Progenitor cell of endocrine pancreas (in vitro differentiated cells): Measurements from ENCODE around the gene GRIK1. TPM values are rescaled to one million over a fixed set of nuclear protein-coding genes. Genes with fewer than 3 reads are reported as not detected.

Experiments used
- DNase-seq: peaks from one replicate; pipeline ENCODE4 v3.0.0; 2021; ENCODE audit warnings: low spot score; ENCODE audit not compliant: unreplicated experiment
- H3K27ac Mint-ChIP-seq: 2 replicates; pipeline ENCODE4 v1.8.0; 2021; ENCODE audit warnings: mild to moderate bottlenecking, moderate library complexity, mixed read lengths
- H3K27me3 Mint-ChIP-seq: 2 replicates; pipeline ENCODE4 v1.8.0; 2021; ENCODE audit warnings: mixed read lengths
- H3K36me3 Mint-ChIP-seq: 2 replicates; pipeline ENCODE4 v1.8.0; 2022; ENCODE audit warnings: mixed read lengths; ENCODE audit not compliant: insufficient read depth
- H3K4me1 Mint-ChIP-seq: 2 replicates; pipeline ENCODE4 v1.8.0; 2021; ENCODE audit warnings: low read depth, mixed read lengths
- H3K4me3 Mint-ChIP-seq: 2 replicates; pipeline ENCODE4 v1.8.0; 2021; ENCODE audit warnings: low read depth, mild to moderate bottlenecking, moderate library complexity, mixed read lengths
- H3K9me3 Mint-ChIP-seq: 2 replicates; pipeline ENCODE4 v1.8.0; 2021; ENCODE audit warnings: low read depth, mixed read lengths
- CTCF ChIP-seq: fragments of 200-600 bp; sonication (generic); IDR thresholded peaks from one replicate; pipeline ENCODE4 v1.5.0; 2021; ENCODE audit warnings: antibody characterized with exemption, mild to moderate bottlenecking; ENCODE audit not compliant: unreplicated experiment
- total RNA-seq: library from RNA; stranded (reverse); gene quantifications from 2 replicates; pipeline ENCODE4 v1.2.1, GENCODE V29; 2021

Gene GRIK1
- total RNA-seq, 1 donor from 2014 or later, result 0.26 TPM

GRCh38 chr21:29788752-29789151, 151.0 kb downstream of the GRIK1 start:
- no peak for TF ChIP-seq CTCF
- no peak overlapping the region for H3K27ac Mint-ChIP-seq
- no peak for DNase-seq
- H3K36me3 Mint-ChIP-seq, result no peaks in the 10 kb centered on the region
- H3K4me3 Mint-ChIP-seq, result no peak overlapping the region
- peaks cover 10% of the 10 kb centered on the region for H3K9me3 Mint-ChIP-seq
- peaks cover 31% of the 10 kb centered on the region for H3K4me1 Mint-ChIP-seq
- peaks cover 5% of the 10 kb centered on the region for H3K27me3 Mint-ChIP-seq

- peaks cover 10% of the 10 kb centered on the region for H3K9me3 Mint-ChIP-seq
- H3K4me1 Mint-ChIP-seq, result peaks cover 32% of the 10 kb centered on the region
- H3K27me3 Mint-ChIP-seq, result peaks cover 5% of the 10 kb centered on the region
- H3K36me3 Mint-ChIP-seq, result no peaks in the 10 kb centered on the region
- H3K27ac Mint-ChIP-seq, result no peak overlapping the region
- DNase-seq, result no peak
- no peak overlapping the region for H3K4me3 Mint-ChIP-seq
- no peak for TF ChIP-seq CTCF
Measured at GRCh38 chr21:29787361-29787909, 152.4 kb downstream of the GRIK1 start.

- peaks cover 10% of the 10 kb centered on the region for H3K9me3 Mint-ChIP-seq
- peaks cover 5% of the 10 kb centered on the region for H3K27me3 Mint-ChIP-seq
- no peak for DNase-seq
- H3K27ac Mint-ChIP-seq, result no peak overlapping the region
- H3K4me3 Mint-ChIP-seq, result no peak overlapping the region
- no peaks in the 10 kb centered on the region for H3K36me3 Mint-ChIP-seq
- TF ChIP-seq CTCF, result no peak
- H3K4me1 Mint-ChIP-seq, result peaks cover 32% of the 10 kb centered on the region
Measured at GRCh38 chr21:29786496-29787360, 153.1 kb downstream of the GRIK1 start.

- no peak for DNase-seq
- Mint-ChIP-seq H3K36me3 (no peaks in the 10 kb centered on the region), H3K4me1 (peaks cover 5% of the 10 kb centered on the region)
Measured at GRCh38 chr21:29777160-29777559, 162.6 kb downstream of the GRIK1 start.

More at GRCh38 chr21:29777160-29777559, 162.6 kb downstream of the GRIK1 start:
- Mint-ChIP-seq H3K9me3 (no peaks in the 10 kb centered on the region), H3K4me3 (no peak overlapping the region), H3K27me3 (no peaks in the 10 kb centered on the region), H3K27ac (no peak overlapping the region)
- TF ChIP-seq CTCF, result no peak
